Measurements from ENCODE around the gene ZMIZ1.
A peak's percentile ranks its signal among the peaks of the same experiment; 100 is the strongest.

The ZMIZ1 gene

DNA sequence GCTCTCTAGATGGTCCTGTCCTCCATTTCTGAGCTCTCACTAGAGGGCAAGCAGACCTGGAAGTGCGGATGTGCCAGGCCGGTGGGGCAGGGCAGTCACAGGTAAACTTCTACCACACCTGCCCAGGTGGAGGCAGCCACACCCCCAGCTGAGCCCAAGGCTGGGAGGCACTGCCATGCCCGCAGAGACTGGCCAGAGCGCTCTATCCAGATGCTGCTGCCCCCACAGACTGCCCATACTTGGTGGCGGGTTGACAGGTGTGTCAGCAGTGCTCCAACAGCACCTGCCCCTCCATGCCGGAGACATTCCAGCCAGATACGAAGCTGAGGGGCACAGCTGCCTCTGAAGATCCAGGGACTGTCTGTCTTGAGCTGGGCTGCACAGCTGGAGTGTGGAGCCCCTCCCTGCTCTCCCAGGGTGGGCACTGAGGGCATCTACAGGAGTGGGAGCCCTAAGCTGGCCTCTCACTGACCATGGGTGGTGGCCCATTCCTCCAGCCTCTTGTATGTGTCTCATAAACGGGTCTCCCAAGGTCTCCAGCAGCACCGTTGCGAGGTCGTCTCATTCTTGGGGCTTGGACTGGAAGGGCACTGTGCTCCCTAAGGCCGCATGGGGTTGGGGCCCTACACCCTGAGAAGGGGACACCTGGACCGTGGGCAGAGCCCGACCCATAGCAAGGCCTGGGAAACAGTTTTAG lies 240.4 kb downstream of the ZMIZ1 start:
- DNase-seq (ENCODE audit: low read depth) = no peak

DNA sequence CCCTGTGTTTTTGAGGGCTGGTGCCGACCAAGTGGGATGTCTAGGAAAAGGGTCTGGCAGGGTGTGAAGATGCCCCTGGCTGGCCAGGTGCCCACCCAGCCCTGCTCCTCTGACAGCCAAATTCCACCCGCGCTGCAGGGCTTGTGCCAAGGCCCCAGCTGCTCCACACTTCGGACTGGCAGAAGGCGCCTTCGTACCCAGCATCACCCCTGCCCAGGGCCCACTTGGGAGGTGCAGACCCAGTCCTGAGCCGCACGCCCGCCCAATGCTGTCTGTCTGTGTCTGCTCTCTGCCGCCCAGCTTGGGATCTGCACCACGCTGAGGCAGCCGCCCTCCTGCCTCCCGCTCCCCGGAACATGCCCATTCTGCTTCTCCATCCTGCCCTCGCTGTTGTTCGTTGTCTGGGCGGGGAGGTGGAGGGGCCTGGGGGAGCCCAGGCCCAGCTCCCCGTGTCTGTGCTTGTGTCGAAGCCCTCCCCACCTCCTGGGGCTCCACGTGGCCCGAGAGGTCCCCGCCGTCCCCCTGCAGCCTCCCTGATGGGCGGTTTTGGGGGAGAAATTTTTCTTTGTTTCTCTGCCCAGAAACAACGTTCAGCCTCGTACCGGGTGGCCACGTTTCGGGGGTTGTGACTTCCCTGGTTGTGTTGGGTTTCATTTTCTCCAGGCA lies 241.6 kb downstream of the ZMIZ1 start:
- no peak for DNase-seq (ENCODE audit: low read depth)

DNA sequence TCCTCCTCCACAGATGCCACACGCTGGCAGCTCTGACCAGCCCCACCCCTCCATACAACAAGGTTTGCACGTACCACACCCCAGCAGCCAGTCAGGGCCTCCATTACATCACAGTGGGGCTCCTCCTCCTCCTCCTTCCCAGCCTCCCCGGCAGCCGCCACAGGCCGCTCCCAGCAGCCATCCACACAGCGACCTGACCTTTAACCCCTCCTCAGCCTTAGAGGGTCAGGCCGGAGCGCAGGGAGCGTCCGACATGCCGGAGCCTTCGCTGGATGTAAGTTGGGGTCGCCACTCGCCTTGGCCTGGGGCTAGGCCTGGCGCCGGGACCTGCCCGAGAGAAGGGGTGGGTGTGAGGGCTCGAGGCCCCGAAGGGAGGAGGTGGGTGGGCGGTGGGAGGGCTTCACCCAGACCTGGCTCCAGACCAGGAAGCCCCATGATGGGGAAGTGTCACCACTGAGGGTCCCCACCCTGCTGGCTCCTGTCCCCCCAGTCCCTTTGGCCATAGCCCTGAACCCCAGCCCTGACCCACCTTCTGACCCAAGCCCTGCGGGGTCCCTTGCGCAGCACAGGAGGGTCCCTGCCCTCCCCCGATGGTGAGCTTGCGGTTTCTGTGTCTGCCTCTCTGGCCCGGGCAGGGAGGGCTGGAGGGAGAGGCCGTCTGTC lies 242.3 kb downstream of the ZMIZ1 start:
- no peak for DNase-seq (ENCODE audit: low read depth)

DNA sequence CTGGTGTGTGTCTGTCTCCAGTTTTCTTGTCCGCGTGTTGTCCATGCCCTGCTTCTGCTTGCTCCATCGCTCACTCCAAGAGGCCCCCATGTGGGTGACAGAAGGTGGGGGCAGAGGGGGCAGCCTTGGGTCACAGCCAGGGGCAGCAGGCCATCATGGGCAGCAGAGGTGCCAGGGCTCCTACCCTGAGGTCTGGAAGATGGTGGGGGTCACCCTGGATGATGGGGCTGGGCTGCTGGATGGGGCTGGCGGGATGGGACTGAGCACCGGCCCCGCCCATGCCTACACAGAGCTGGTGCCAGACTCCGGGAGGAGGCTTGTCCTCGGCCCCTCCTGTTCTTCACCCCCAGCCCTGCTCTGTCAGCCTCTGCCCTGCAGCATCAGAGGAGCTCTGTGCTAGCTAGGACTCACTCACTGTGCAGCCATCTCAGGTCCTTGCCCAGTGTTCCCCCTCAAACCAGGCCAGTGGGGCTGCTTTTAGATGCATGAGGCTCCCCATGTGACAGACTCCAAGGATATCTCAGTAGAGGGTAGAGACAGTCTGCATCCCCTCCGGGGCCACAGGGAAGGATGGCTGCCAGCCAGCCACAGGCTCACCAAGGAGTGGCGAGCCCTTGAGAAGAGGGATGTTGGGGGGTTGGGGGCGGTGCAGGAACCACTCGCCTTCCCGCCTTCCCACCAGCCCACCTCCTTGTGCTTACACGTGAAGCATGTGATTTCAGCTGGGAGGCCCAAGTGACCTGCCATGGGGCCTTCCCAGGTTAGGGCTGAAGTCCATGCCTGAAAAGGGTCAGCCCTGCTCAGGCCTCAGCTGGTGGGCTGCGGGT lies 243.0 kb downstream of the ZMIZ1 start:
- DNase-seq (ENCODE audit: low read depth) = no peak

DNA sequence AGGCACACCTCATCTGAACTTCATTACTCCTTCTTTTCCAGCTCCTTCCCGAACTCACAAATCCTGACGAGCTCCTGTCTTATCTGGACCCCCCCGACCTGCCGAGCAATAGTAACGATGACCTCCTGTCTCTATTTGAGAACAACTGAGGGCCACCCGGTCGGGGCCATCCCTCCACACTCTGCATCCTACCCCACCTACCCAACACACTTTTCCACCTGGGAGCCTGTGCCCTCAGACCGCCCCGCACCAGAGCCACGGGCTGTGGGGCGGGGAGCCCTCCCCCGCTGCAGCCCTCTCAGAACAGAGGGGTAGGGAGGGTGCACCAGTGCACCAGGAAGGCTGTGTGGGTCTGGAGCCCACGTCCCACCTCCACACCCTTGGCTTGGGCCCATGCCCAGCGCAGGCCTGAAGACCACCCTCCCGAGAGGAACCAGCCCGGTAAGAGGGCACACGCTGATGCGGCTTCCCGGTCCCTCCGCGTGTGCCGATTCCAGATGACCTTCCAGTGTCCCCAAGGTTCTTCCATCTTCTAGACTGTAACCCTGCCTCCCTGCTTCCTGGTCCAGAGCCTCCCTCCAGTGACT lies 243.9 kb downstream of the ZMIZ1 start:
- no peak for DNase-seq (ENCODE audit: low read depth)

DNA sequence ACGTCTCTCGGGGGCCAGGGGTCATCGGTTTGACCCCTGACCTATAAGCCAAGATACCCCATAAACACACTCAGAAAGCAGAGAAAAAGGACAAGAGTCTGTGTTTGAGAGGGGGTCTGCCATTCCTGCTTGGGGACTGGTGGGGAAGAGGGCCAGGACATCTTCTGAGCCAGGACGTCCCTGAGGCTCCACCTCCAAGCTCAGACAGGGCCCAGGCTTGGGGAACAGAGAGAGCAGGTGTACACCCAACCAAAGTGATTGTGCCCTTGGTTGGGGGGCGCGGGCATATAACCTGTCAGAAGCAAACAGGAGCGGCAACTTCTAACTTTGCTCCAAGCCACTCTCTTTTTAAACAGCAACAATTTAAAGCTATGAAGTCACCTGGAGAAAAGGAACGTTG lies 244.6 kb downstream of the ZMIZ1 start:
- no peak for DNase-seq (ENCODE audit: low read depth)

DNA sequence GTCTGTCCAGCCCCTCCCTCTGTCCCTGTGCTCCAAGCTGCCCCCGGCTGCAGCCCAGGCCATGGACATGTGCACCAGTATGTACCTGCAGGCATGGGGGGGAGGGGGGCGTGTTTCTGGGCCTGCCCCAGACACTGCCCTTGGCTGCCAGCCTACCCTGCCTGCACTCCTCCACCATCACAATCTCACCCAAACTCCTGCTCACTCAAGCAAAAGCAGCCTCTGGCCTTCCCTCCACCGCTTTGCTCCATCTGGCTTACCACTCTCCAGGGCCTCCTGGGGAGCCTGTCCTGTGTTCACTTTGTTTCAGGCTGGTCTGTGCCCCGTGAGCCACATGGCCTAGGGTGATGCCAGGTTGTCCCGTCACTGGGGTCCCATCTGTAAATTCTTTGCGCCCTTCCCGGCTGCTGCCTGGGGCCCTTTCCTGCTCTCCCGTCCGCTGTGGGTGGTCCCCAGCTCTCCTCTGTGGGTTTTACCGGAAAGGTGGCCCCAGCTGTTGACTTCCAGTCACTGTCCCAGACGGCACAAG lies 245.2 kb downstream of the ZMIZ1 start:
- DNase-seq (ENCODE audit: low read depth) = no peak

DNA sequence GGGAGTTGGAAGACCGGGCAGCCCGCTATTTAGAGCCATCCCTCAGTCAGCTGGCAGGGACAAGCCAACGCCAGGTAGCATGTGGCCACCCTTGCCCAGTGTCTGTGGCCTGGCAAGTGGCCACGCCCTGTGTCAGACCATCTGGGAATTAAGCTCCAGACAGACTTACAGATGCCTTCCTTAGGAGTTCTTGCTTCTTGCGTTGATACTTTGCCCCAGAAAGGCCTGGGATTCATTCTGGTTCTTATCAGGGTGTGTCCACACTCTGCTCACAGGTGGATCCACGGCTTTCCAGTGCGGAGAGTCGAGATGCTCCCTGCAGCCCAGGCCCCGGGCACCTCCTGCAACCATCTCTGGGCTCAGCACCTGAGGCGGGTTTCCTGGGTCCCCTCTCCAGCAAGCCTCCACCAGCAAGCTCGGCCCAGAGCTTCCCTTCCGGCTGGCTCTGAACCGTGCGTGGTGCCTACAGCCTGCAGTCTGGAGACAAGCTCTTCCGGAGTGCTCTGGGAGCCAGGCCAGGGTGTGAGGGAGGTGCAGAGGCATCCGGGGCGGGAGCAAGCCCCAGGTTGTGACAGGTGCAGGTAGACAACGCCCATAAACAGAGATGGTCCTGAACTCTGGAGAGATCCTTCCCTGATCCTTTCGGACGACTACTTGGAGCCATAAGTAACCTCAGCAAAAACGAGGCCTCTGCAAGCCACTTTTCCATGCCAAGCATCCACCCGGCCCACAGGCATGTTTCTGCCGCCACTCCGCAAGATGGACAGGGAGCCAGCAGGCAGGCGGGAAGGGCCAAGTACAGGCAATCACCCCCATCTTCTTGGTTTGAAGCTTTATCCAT lies 246.2 kb downstream of the ZMIZ1 start:
- DNase-seq (ENCODE audit: low read depth) = no peak

DNA sequence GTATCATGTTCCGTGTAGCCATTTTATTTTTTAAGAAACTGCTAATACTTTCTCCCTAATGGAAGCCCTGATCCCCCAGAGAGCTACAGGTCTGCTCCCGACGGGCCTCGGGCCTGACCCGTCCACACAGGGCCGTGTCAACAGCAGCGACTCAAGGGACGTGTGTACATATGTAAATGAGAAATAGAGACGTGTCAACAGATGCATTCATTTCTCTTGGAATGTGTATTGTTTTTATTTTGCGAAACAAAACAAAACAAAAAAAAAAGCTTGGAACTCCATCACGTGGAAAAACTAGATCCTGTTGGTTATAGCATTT lies 246.8 kb downstream of the ZMIZ1 start:
- no peak for DNase-seq (ENCODE audit: low read depth)

DNA sequence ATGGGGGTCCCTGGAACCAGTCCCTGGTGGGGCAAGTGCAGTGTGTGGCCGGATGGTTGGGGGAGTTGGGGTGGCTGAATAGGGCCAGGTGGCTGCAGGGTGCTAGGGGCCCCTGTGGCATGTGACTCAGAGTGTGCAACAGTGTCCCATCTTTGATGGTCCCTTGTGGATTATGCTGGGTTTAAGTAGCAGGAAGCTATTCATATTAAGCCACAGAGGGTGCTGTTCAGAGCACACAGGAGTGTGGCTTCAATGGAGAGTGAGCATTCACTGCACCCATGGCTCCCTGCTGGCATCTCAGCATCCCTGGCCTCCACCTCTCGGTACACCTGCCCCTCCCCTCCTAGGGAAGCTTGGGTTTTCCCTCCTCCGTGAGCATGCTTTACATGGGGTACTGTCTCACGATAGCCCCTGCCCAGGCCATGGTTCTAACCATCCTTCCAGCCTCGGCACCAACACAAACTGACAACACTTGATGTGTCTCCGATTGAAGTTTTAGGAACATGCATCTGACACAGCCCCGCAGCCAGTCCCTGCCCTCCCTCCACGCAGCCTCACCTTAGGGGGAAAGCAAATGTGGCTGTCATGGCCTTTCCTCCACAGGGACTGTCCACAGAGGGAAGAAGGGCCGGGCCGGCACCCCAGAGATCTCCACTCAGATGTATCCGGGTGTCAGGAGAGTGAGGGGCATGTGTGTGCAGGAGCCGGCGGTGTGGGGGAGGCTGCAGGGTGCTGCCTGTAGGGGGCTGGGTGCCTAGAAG lies 248.1 kb downstream of the ZMIZ1 start:
- DNase-seq (ENCODE audit: low read depth) = no peak

DNA sequence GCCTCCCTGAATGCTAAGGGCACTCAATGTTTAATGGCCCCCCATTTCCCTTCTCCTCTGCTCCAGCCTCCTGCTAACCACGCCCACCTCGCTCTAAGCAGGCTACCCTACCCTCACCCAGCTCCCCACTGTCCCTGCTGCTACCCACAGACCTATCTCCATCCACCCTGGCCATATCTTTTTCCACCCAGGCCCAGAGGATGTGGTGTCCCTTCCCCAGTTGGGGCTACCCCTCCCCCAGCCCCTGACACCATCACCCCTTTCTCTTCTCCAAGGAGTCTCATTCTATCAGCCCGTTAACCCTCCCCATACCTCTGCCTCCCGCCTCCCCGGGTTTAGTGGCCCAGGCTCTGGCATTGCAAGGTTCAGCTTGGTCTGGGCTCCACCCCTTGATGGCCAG lies 249.6 kb downstream of the ZMIZ1 start:
- DNase-seq (ENCODE audit: low read depth) = no peak

DNA sequence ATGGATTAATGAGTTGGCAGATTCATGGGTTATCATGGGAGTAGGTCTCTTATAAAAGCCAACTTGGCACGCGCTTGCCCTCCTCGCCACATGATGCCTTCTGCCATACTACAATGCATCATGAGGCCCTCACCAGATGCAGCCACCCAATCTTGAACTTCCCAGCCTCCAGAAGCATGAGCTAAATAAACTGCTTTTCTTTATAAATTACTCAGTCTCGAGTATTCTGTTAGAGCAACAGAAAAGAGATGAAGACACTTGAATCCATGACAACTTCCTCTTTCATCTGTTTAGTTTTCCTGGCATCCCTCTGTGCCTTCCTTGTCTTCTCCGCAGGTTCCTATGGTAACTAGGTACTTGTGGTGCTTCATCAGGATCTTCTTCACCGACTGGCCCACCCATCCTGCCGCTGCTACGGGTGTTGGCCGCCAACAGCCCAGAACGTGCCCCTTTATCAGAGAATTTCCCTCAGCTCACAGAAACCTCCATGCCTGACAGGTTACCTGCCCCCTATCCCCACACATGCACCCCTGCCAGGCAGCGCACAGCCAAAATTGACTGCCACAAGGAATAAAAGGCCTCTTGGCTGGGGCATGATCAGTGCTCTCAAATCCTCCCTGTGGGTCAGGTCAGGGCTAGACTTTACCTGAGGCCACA lies 250.5 kb downstream of the ZMIZ1 start:
- DNase-seq (ENCODE audit: low read depth) = no peak

DNA sequence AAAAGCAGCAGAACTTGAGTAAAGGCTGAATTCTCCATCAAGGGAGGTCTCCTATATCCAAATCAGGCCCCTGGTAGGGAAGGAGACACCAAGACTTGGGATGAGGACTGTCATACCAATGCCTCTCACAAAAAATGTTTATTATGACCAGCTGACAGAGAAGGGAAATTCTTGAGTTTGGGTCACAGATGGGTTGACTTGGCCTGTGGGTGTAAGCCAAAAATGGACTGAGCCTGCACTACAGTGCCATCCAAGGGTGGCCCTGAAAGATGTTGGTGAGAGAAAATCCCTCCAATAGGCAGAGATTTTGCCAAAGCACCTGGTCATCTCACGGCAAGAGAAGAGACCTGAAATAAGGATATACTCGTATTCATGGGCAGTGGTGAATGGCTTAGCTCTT lies 251.6 kb downstream of the ZMIZ1 start:
- DNase-seq (ENCODE audit: low read depth) = no peak

DNA sequence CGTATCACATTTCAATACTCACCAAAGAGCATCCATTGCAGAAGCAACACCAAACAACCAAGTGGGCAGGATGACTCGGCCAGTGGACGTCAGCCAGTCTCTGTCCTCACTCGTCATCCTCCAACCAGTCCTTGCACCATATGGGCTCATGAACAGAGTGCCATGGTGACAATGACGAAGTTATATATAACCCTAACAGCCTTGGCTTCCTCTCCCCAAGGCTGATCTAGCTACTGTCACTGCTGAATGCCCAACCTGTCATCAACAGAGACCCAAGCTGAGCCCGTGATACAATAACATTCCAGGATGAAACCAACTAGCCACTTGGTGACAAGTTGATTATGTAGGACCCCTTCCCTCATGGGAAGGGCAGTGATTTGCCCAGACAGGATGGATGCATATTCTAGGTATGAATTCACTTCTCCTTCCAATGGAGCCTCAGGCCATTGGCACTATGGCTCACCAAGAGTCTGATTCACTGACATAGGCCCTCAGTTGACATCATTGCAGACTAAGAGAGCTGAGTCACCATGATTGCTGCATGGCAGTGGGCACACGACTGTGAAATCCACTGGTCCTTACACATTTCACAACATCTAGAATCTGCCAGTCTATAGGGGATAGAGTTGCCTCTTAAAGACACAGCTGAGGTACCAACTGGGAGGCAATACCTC lies 252.2 kb downstream of the ZMIZ1 start:
- no peak for DNase-seq (ENCODE audit: low read depth)

DNA sequence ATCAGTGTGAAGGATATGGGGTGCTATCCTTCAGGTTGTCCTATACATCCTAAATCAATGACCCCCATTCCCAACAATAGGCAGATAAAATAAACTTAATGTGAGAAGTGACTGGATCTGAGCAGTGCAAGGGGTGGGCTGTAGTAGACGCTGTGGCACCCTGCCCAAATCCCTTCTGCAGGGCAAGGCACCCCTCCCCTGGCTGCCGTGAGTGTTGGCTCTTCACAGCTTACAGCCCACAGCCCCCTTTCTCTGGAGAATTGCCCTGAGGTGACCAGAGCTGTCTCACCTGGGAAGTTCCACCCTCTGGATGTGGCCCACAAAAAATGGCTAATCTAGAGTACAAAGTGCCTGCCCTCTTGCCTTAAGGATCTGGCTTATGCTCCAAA lies 252.7 kb downstream of the ZMIZ1 start:
- no peak for DNase-seq (ENCODE audit: low read depth)

DNA sequence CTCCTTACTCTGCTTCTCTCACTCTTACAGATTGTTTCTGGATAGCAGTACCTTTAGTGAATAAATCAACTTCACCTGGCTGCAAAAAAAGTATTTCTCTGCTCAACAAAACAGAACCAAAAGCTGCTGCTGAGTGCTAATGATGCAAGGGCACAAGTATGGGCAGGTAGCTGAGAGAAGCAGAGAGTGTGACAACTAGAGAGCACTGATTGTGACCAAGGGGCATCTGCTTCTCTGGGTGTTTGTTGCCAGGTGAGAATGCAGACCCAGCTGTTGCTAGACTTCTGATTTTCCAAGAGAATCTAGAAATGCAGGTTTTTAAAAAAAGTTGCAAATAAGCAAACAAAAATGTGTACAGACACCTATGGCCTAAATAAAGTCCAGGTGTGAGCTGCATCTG lies 253.2 kb downstream of the ZMIZ1 start:
- DNase-seq (ENCODE audit: low read depth) = no peak

DNA sequence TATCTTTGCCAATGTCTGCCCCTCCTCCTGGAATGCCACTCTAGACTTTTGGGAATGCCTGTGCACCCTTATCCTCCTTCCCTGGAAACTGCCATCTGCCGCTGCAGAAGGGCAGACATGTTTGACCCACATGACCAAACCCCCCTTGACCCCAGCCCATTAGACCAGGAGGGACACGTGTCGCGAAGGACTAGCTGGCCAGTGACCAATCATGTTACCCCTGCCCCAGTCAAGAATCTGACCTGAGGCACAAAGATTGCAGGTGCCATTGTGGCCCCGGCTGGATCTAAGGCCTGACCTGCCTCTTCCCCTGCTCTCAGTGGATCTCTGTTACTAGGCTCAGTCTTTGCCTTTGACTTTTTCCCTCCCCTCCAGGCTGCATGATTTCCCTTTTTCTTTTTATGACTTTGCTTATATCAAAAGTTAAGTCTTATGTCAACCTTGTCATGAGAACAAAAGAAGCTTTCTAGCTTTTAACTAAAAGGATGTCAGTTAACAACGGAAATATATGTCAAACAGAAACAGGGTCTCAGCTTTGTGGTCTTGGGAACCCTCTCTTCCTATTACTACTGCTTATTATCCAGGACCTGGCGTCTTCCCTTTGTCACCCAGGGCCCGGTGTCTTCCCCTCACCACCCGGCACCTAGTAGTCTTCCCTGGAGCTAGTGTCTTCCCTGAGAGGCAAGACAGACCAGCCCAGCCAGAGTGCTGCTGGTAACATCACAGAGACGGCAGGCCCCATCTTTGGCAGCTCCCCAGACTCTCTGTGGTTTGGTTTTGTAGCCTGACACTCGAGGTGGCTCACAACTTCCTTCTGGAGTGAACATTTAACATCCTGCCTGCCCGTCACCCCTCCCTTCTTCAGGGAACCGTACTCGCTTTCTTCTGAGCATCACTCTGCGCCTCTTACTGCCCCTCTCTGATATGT lies 254.1 kb downstream of the ZMIZ1 start:
- DNase-seq (ENCODE audit: low read depth) = peak; percentile 63

DNA sequence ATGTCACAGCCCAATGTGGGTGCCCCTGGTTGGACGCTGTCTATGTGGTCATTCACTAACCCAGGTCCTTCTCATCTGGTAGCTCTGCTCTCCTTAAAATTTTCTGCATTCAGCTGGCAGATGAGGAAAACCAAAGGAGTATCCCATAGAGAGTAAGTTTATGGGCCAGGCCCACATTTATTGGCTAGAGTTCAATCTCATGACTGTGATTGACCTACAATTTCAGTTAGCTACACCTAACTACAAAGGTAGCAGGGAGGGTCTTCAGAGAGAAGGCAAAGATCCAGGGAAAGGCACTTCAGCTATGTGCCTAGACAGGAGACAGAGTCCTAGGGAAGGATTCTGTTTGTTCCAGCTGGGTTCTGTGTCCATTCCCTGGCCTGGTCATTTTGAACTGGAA lies 254.8 kb downstream of the ZMIZ1 start:
- DNase-seq (ENCODE audit: low read depth) = no peak
